HG02981 (cell line): ENCODE results near the gene SNURF.
"Not testable (repeated sequence)": the region's sequence is repeated elsewhere in the genome, so short reads cannot be mapped to it uniquely, and the experiment has no call there.

Experiments used
- ATAC-seq: cut with Tn5 transposase; IDR thresholded peaks from one replicate; pipeline ENCODE4 v1.9.1; 2021; ENCODE audit warnings: mild to moderate bottlenecking, moderate library complexity; ENCODE audit not compliant: unreplicated experiment

The SNURF gene

DNA sequence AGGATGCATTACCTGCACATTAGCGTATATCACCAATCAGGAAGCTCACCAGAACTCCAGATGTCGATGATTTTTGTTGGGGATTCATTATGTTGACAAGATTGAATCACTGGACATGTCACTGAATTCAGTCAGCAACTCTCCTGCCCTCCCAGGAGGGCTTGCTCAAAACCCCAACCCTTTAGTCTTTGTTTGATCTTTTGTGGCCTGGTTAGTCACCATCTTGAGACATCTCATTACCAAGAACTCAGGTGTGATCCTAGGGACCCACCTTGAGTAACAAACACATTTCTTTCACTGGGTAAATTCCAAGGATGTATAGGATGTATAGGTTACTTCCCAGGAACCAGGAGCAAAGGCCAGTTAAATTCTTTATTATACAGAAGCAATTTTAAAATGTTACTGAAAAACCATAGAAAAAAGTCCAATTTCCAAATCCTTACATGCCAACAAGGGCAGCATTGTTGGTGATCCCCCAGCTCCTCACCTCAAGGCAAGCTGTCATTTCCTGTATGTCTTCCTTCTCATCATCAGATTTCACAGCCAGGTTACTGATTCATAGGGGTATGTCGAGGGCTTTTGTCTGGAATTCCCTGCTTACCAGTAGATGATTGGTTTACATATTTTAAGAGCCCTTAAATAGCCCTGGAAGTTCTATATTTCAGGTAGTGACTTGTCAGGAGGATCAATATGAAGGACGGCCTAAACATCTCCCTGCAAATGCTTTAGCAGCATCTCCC lies 11.7 kb downstream of the SNURF start:
- ATAC-seq, result no peak

- no peak for ATAC-seq
These were observed 16.3 kb downstream of the SNURF start for GRCh38 chr15:24971052-24971451.

GRCh38 chr15:24971772-24972171 lies 17.0 kb downstream of the SNURF start:
- ATAC-seq, result no peak

DNA sequence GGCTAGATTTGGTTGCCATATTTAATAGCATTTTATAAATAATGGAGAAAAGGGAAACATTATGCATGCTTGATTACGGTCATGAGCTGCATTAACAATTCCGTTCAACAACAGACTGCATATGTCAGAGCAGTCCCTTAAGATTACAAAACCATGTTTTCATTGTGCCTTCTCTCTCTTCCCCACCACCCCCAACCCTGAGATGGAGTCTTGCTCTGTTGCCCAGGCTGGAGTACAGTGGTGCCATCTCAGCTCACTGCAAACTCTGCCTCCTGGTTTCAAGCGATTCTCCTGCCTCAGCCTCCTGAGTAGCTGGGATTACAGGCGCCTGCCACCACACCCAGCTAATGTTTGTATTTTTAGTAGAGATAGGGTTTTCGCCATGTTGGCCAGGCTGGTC lies 17.9 kb downstream of the SNURF start:
- ATAC-seq, result not testable (repeated sequence)

DNA sequence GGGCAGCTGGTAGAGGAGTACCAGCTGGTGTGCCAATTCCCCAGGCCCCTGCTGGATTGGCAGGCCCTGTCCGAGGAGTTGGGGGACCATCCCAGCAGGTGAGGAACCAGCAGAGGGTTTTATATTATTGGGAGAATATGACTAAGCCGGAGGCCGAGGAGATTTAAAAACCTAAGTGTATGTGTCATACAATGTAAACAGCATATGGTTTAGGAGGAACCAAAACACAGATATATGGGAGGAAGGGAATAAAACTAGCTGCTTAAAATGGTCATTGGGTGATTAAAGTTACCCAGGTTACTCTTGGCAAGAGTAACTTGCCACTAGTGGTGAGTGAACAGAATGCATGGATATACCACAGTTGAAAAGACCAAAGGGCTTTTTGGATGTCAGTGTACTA lies 22.1 kb downstream of the SNURF start:
- no peak for ATAC-seq

GRCh38 chr15:24977686-24978085 lies 22.9 kb downstream of the SNURF start:
- no peak for ATAC-seq

DNA sequence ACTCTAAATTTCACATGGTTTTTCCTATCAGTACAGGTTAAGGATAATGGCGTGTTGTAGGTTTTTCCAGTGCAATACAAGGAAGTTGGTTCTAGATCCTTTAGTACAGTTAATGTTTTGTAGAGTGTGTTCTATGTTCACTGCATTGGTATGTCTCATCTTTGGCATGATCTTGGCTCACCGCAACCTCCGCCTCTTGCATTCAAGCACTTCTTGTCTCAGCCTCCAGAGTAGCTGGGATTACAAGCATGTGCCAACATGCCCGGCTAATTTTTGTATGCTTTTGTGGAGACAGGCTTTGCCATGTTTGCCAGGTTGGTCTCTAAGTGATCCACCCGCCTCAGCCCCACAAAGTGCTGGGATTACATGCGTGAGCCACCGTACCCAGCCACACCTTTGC lies 30.4 kb downstream of the SNURF start:
- no peak for ATAC-seq

GRCh38 chr15:24986653-24987052 lies 31.9 kb downstream of the SNURF start:
- ATAC-seq, result no peak
